Mesendoderm (in vitro differentiated cells): Measurements from ENCODE around the gene FAM118A.
"Not testable (repeated sequence)": the region's sequence is repeated elsewhere in the genome, so short reads cannot be mapped to it uniquely, and the experiment has no call there.

Source experiments
- DNase-seq: peaks from one replicate; pipeline ENCODE4 v3.0.0; 2013
- H2AK5ac ChIP-seq: 2 replicates; pipeline ENCODE4 v1.6.1; 2013; ENCODE audit warnings: low read length, inconsistent platforms
- H2BK120ac ChIP-seq: 2 replicates; pipeline ENCODE4 v1.6.1; 2013; ENCODE audit warnings: low read depth, mild to moderate bottlenecking, low read length, moderate library complexity, mixed read lengths
- H2BK15ac ChIP-seq: replicated peaks from 2 replicates; pipeline ENCODE4 v1.6.1; 2013; ENCODE audit warnings: low read depth, mild to moderate bottlenecking, moderate library complexity
- H2BK5ac ChIP-seq: 2 replicates; pipeline ENCODE4 v1.6.1; 2013; ENCODE audit warnings: low read length, inconsistent platforms
- H3K18ac ChIP-seq: 2 replicates; pipeline ENCODE4 v1.6.1; 2013; ENCODE audit warnings: mild to moderate bottlenecking, low read length, mixed read lengths
- H3K23ac ChIP-seq: one replicate; pipeline ENCODE4 v1.6.1; 2013; ENCODE audit warnings: low read length
- H3K27ac ChIP-seq: 2 replicates; pipeline ENCODE4 v1.5.1; 2013; ENCODE audit warnings: low read depth, mild to moderate bottlenecking, inconsistent platforms, low read length, moderate library complexity
- H3K27me3 ChIP-seq: 2 replicates; pipeline ENCODE4 v1.6.1; 2013; ENCODE audit warnings: low read length, control low read depth, mild to moderate bottlenecking, inconsistent platforms; ENCODE audit not compliant: insufficient read depth, poor library complexity
- H3K36me3 ChIP-seq: 2 replicates; pipeline ENCODE4 v1.6.1; 2013; ENCODE audit warnings: low read length, inconsistent platforms; ENCODE audit not compliant: control insufficient read depth, insufficient read depth
- H3K4ac ChIP-seq: one replicate; pipeline ENCODE4 v1.6.1; 2013; ENCODE audit warnings: low read depth, mild to moderate bottlenecking, low read length, moderate library complexity
- H3K4me1 ChIP-seq: 2 replicates; pipeline ENCODE4 v1.6.1; 2013; ENCODE audit warnings: low read depth, low read length, inconsistent platforms; ENCODE audit not compliant: control insufficient read depth
- H3K4me2 ChIP-seq: 2 replicates; pipeline ENCODE4 v1.6.1; 2013; ENCODE audit warnings: low read length
- H3K4me3 ChIP-seq: 2 replicates; pipeline ENCODE4 v1.5.1; 2013; ENCODE audit warnings: mild to moderate bottlenecking, low read length
- H3K56ac ChIP-seq: one replicate; pipeline ENCODE4 v1.6.1; 2013; ENCODE audit warnings: low read length
- H3K79me1 ChIP-seq: 2 replicates; pipeline ENCODE4 v1.6.1; 2013; ENCODE audit warnings: low read length, inconsistent platforms
- H3K79me2 ChIP-seq: 2 replicates; pipeline ENCODE4 v1.6.1; 2013; ENCODE audit warnings: mild to moderate bottlenecking, low read length; ENCODE audit not compliant: control insufficient read depth, insufficient read depth
- H3K9ac ChIP-seq: 2 replicates; pipeline ENCODE4 v1.6.1; 2013; ENCODE audit warnings: low read length, inconsistent platforms
- H4K5ac ChIP-seq: one replicate; pipeline ENCODE4 v1.6.1; 2013; ENCODE audit warnings: low read length
- H4K8ac ChIP-seq: one replicate; pipeline ENCODE4 v1.6.1; 2013; ENCODE audit warnings: low read depth, mild to moderate bottlenecking, control low read depth, low read length, moderate library complexity
- WGBS: extraction: QIAGEN DNeasy Blood & Tissue Kit; methylation state at CpG from one replicate; pipeline ENCODE4 v1.1.7; 2013; ENCODE audit warnings: low lambda C conversion rate, missing lambda C conversion rate; ENCODE audit not compliant: insufficient coverage; ENCODE audit errors: extremely low coverage; 5-methylcytosine and 5-hydroxymethylcytosine counted together

Gene FAM118A

GRCh38 chr22:45271667-45272201, 38.0 kb upstream of the FAM118A start:
- no peaks in the 10 kb centered on the region for H3K36me3 ChIP-seq
- no peak overlapping the region for H3K27ac ChIP-seq
- H3K18ac ChIP-seq, result no peak overlapping the region
- no peak overlapping the region for H2BK15ac ChIP-seq
- H3K79me1 ChIP-seq, result no peaks in the 10 kb centered on the region
- H3K56ac ChIP-seq, result no peak overlapping the region
- H3K79me2 ChIP-seq, result no peaks in the 10 kb centered on the region
- H3K27me3 ChIP-seq, result no peaks in the 10 kb centered on the region
- no peak overlapping the region for H3K23ac ChIP-seq
- H3K4me1 ChIP-seq, result no peaks in the 10 kb centered on the region
- no peak overlapping the region for H3K4me2 ChIP-seq
- DNase-seq, result no peak
- no peak overlapping the region for H3K4me3 ChIP-seq
- H2BK5ac ChIP-seq, result no peak overlapping the region
- WGBS, result no CpG with 5 or more reads among the region's 13 CpGs
- H2BK120ac ChIP-seq, result no peak overlapping the region
- no peak overlapping the region for H3K9ac ChIP-seq
- H3K4ac ChIP-seq, result no peak overlapping the region
- no peak overlapping the region for H4K8ac ChIP-seq
- H2AK5ac ChIP-seq, result no peak overlapping the region
- H4K5ac ChIP-seq, result no peak overlapping the region

DNA sequence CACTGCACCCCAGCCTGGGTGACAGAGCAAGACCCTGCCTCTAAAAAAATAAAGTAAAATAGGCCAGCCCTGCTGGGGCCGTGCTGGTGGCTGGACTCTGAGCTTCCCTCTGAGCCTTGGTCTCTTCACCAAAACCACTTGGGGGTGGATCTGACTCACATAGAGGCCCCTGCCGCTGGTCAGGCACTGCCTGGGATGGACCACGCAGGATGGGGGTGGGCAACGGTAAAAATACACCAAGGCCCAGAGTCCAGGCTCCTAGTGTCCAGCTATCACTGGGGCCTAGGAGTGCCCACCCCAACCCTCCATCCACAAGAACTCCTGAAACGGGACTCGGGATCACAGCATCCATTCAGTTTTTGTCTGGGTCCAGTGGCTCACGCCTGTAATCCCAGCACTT, 37.2 kb upstream of the FAM118A start:
- Histone ChIP-seq H3K4me1 (no peaks in the 10 kb centered on the region), H3K4me2 (no peak overlapping the region), H3K56ac (no peak overlapping the region), H3K4ac (no peak overlapping the region), H3K79me1 (no peaks in the 10 kb centered on the region), H3K23ac (no peak overlapping the region), H4K5ac (no peak overlapping the region), H2AK5ac (no peak overlapping the region), H2BK15ac (no peak overlapping the region), H3K18ac (no peak overlapping the region), H4K8ac (no peak overlapping the region), H3K36me3 (no peaks in the 10 kb centered on the region), H3K27ac (no peak overlapping the region), H3K27me3 (no peaks in the 10 kb centered on the region), H3K9ac (no peak overlapping the region), H3K79me2 (no peaks in the 10 kb centered on the region), H2BK120ac (no peak overlapping the region), H3K4me3 (no peak overlapping the region), H2BK5ac (no peak overlapping the region)
- no CpG with 5 or more reads among the region's 7 CpGs for WGBS
- DNase-seq, result no peak

DNA sequence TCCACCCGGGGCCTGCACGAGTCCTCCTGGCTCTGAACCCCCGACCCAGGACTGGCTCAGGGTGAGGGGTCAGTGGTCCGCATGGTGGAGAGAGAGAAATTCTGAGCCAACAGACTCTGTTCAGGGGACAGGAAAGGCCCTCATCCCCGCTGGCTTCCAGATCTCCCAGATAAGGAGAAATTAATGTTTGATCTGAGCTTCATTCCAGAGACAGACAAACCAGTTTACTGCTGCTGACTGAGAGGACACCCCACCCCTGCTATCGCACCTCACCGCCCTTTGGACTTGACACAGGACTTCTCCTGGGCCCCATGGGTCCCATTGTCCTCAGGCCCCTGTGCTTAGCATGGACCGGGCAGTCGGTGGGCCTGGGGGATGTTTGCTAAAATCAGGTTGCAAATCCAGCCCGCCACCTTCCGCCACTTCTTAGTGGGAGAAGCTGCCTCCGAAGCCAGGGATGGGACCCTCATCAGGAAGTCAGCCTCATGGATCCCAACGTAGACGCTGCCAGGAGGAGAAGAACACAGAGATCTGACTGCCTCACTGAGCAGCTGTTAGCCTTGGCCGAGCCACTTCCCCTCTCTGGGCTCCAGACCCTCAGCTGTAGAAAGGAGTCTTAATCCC, 36.2 kb upstream of the FAM118A start:
- no peak for DNase-seq
- no peaks in the 10 kb centered on the region for H3K79me1 ChIP-seq
- no peak overlapping the region for H3K4ac ChIP-seq
- H2AK5ac ChIP-seq, result no peak overlapping the region
- H2BK5ac ChIP-seq, result no peak overlapping the region
- no peak overlapping the region for H3K27ac ChIP-seq
- H3K23ac ChIP-seq, result no peak overlapping the region
- no peak overlapping the region for H2BK15ac ChIP-seq
- no peak overlapping the region for H4K5ac ChIP-seq
- H3K4me3 ChIP-seq, result no peak overlapping the region
- no peak overlapping the region for H2BK120ac ChIP-seq
- no peaks in the 10 kb centered on the region for H3K27me3 ChIP-seq
- H3K4me2 ChIP-seq, result no peak overlapping the region
- H3K56ac ChIP-seq, result no peak overlapping the region
- no peaks in the 10 kb centered on the region for H3K4me1 ChIP-seq
- no peaks in the 10 kb centered on the region for H3K36me3 ChIP-seq
- no peak overlapping the region for H3K18ac ChIP-seq
- H3K9ac ChIP-seq, result no peak overlapping the region
- H4K8ac ChIP-seq, result no peak overlapping the region
- no CpG with 5 or more reads among the region's 15 CpGs for WGBS
- no peaks in the 10 kb centered on the region for H3K79me2 ChIP-seq

GRCh38 chr22:45276507-45277105, 33.1 kb upstream of the FAM118A start:
- Histone ChIP-seq H3K18ac (no peak overlapping the region), H2AK5ac (no peak overlapping the region), H3K56ac (no peak overlapping the region), H4K5ac (no peak overlapping the region), H3K79me2 (no peaks in the 10 kb centered on the region), H2BK120ac (no peak overlapping the region), H3K4me3 (no peak overlapping the region), H2BK15ac (no peak overlapping the region), H3K4me1 (no peaks in the 10 kb centered on the region), H3K36me3 (no peaks in the 10 kb centered on the region), H4K8ac (no peak overlapping the region), H3K27ac (no peak overlapping the region), H2BK5ac (no peak overlapping the region), H3K4me2 (no peak overlapping the region), H3K4ac (no peak overlapping the region), H3K79me1 (no peaks in the 10 kb centered on the region), H3K27me3 (no peaks in the 10 kb centered on the region), H3K9ac (no peak overlapping the region), H3K23ac (no peak overlapping the region)
- whole genome bisulfite sequencing, result no CpG with 5 or more reads among the region's 12 CpGs
- no peak for DNase-seq

GRCh38 chr22:45277720-45278119, 32.0 kb upstream of the FAM118A start:
- H3K36me3 ChIP-seq, H2BK120ac ChIP-seq, DNase-seq, H4K8ac ChIP-seq, H3K4me2 ChIP-seq, H4K5ac ChIP-seq, H2AK5ac ChIP-seq, H2BK15ac ChIP-seq, H3K79me2 ChIP-seq, H3K4me1 ChIP-seq, H3K9ac ChIP-seq, H3K4me3 ChIP-seq, H3K23ac ChIP-seq, H3K27ac ChIP-seq, H3K79me1 ChIP-seq, H3K18ac ChIP-seq, H3K4ac ChIP-seq, H3K56ac ChIP-seq, H2BK5ac ChIP-seq, H3K27me3 ChIP-seq: not testable (repeated sequence)
- no CpG with 5 or more reads among the region's 7 CpGs for WGBS

GRCh38 chr22:45278125-45278524, 31.6 kb upstream of the FAM118A start:
- no peak overlapping the region for H3K56ac ChIP-seq
- no peak overlapping the region for H3K9ac ChIP-seq
- H4K5ac ChIP-seq, result no peak overlapping the region
- H3K79me1 ChIP-seq, result no peaks in the 10 kb centered on the region
- no peak overlapping the region for H3K27ac ChIP-seq
- no peak for DNase-seq
- no peak overlapping the region for H2BK5ac ChIP-seq
- no peak overlapping the region for H3K4ac ChIP-seq
- no peaks in the 10 kb centered on the region for H3K79me2 ChIP-seq
- H3K4me2 ChIP-seq, result no peak overlapping the region
- no peak overlapping the region for H3K23ac ChIP-seq
- H3K4me1 ChIP-seq, result no peaks in the 10 kb centered on the region
- no peaks in the 10 kb centered on the region for H3K27me3 ChIP-seq
- no peaks in the 10 kb centered on the region for H3K36me3 ChIP-seq
- H2AK5ac ChIP-seq, result no peak overlapping the region
- H3K18ac ChIP-seq, result no peak overlapping the region
- no CpG with 5 or more reads among the region's 9 CpGs for WGBS
- H4K8ac ChIP-seq, result no peak overlapping the region
- H3K4me3 ChIP-seq, result no peak overlapping the region
- no peak overlapping the region for H2BK15ac ChIP-seq
- no peak overlapping the region for H2BK120ac ChIP-seq
